ENCODE data around the gene NRG4. TPM values are rescaled to one million over a fixed set of nuclear protein-coding genes. Genes with fewer than 3 reads are reported as not detected.
"Not testable (repeated sequence)": the region's sequence is repeated elsewhere in the genome, so short reads cannot be mapped to it uniquely, and the experiment has no call there.

The NRG4 gene
- total and polyA plus RNA-seq, 2 donors from 2014 or later, result 0.35 to 1.5 TPM

- Histone ChIP-seq H3K4me3 (ENCODE audit: low read length in 3 of 3) (no peak overlapping the region), H3K27ac (ENCODE audit: low read depth in 2 of 2, low read length in 2 of 2) (no peak overlapping the region), H3K9ac (ENCODE audit: low read length in 3 of 3) (no peak overlapping the region), H3K4me1 (ENCODE audit: control insufficient read depth in 2 of 3, insufficient read depth in 2 of 3, low read depth in 1 of 3, low read length in 3 of 3) (peaks cover 0 to 6% (median under 1%) of the 10 kb centered on the region in 3 donors), H3K36me3 (ENCODE audit: control insufficient read depth in 2 of 3, insufficient read depth in 3 of 3, low read length in 3 of 3) (peaks cover 2 to 27% (median 9%) of the 10 kb centered on the region in 3 donors), H3K9me3 (ENCODE audit: control insufficient read depth in 2 of 3, insufficient read depth in 1 of 3, low read length in 3 of 3) (no peaks in the 10 kb centered on the region), H3K27me3 (ENCODE audit: control insufficient read depth, insufficient read depth, low read length) (no peaks in the 10 kb centered on the region)
- DNase-seq, result no peak
- TF ChIP-seq CTCF (IDR thresholded peaks at IDR 0.05; ENCODE audit: borderline replicate concordance, extremely low read depth, insufficient read depth), result no peak
- FAIRE-seq, result peak; percentile 50
- intact Hi-C loops (cut with DNase I), result no loop called here
Observed at GRCh38 chr15:75916978-75917377, 95.2 kb downstream of the NRG4 start.

GRCh38 chr15:75910355-75910754 is 101.9 kb downstream of the NRG4 start:
- intact Hi-C loops (cut with DNase I); H3K9me3 ChIP-seq (ENCODE audit: control insufficient read depth in 2 of 3, insufficient read depth in 1 of 3, low read length in 3 of 3); FAIRE-seq: not testable (repeated sequence)

GRCh38 chr15:75905231-75905630 is 107.0 kb downstream of the NRG4 start:
- intact Hi-C loops (cut with DNase I), result no loop called here
- no peaks in the 10 kb centered on the region for H3K27me3 ChIP-seq (ENCODE audit: control insufficient read depth, insufficient read depth, low read length)
- peaks cover 0 to 6% (median 6%) of the 10 kb centered on the region in 3 donors for H3K36me3 ChIP-seq (ENCODE audit: control insufficient read depth in 2 of 3, insufficient read depth in 3 of 3, low read length in 3 of 3)
- H3K27ac ChIP-seq (ENCODE audit: low read depth in 2 of 2, low read length in 2 of 2), result no peak overlapping the region
- H3K4me1 ChIP-seq (ENCODE audit: control insufficient read depth in 2 of 3, insufficient read depth in 2 of 3, low read depth in 1 of 3, low read length in 3 of 3), result peaks cover 0 to 6% (median 2%) of the 10 kb centered on the region in 3 donors
- H3K4me3 ChIP-seq (ENCODE audit: low read length in 3 of 3), result no peak overlapping the region
- no peak overlapping the region for H3K9ac ChIP-seq (ENCODE audit: low read length in 3 of 3)
- no peaks in the 10 kb centered on the region for H3K9me3 ChIP-seq (ENCODE audit: control insufficient read depth in 2 of 3, insufficient read depth in 1 of 3, low read length in 3 of 3)
- no peak for FAIRE-seq
- no peak for TF ChIP-seq CTCF (IDR thresholded peaks at IDR 0.05; ENCODE audit: borderline replicate concordance, extremely low read depth, insufficient read depth)
- no peak for DNase-seq

More at GRCh38 chr15:75910355-75910754, 101.9 kb downstream of the NRG4 start:
- not testable (repeated sequence) for DNase-seq; H3K27ac ChIP-seq (ENCODE audit: low read depth in 2 of 2, low read length in 2 of 2); H3K27me3 ChIP-seq (ENCODE audit: control insufficient read depth, insufficient read depth, low read length); H3K4me3 ChIP-seq (ENCODE audit: low read length in 3 of 3); H3K9ac ChIP-seq (ENCODE audit: low read length in 3 of 3); H3K4me1 ChIP-seq (ENCODE audit: control insufficient read depth in 2 of 3, insufficient read depth in 2 of 3, low read depth in 1 of 3, low read length in 3 of 3)
- peaks cover 4 to 21% (median 6%) of the 10 kb centered on the region in 3 donors for H3K36me3 ChIP-seq (ENCODE audit: control insufficient read depth in 2 of 3, insufficient read depth in 3 of 3, low read length in 3 of 3)

GRCh38 chr15:75903331-75904239 is 108.6 kb downstream of the NRG4 start, which contains the start of gene FBXO22:
FBXO22 (plus strand) TSS chr15:75903878; CDS start chr15:75903964, 86 bp downstream.
- no peak for TF ChIP-seq CTCF (IDR thresholded peaks at IDR 0.05; ENCODE audit: borderline replicate concordance, extremely low read depth, insufficient read depth)
- peak within 1 kb of the TSS; percentile 89 to 97 (median 95) for H3K4me3 ChIP-seq (ENCODE audit: low read length in 3 of 3)
- peak; percentile 92 to 97 (median 95) for DNase-seq
- peak within 1 kb of the TSS; percentile 76 to 81 for H3K27ac ChIP-seq (ENCODE audit: low read depth in 2 of 2, low read length in 2 of 2)
- intact Hi-C loops (cut with DNase I), result no loop called here
- peaks cover 0 to 6% (median 2%) of the 10 kb centered on the region in 3 donors for H3K4me1 ChIP-seq (ENCODE audit: control insufficient read depth in 2 of 3, insufficient read depth in 2 of 3, low read depth in 1 of 3, low read length in 3 of 3)
- H3K9ac ChIP-seq (ENCODE audit: low read length in 3 of 3), result peak within 1 kb of the TSS; percentile 83 to 93 (median 91)
- no peaks in the 10 kb centered on the region for H3K27me3 ChIP-seq (ENCODE audit: control insufficient read depth, insufficient read depth, low read length)
- FAIRE-seq, result no peak
- H3K9me3 ChIP-seq (ENCODE audit: control insufficient read depth in 2 of 3, insufficient read depth in 1 of 3, low read length in 3 of 3), result no peaks in the 10 kb centered on the region
- H3K36me3 ChIP-seq (ENCODE audit: control insufficient read depth in 2 of 3, insufficient read depth in 3 of 3, low read length in 3 of 3), result peaks cover 0 to 6% (median 2%) of the 10 kb centered on the region in 3 donors
